Measurements from ENCODE around the gene BBS9. TPM values are rescaled to one million over a fixed set of nuclear protein-coding genes. Genes with fewer than 3 reads are reported as not detected.

Gene BBS9
- total and polyA plus RNA-seq, 2 experiments from 2014 or later: 27.2 to 66.1 TPM

- Histone ChIP-seq H3K79me2 (replicated peaks; ENCODE audit: insufficient read depth) (no peaks in the 10 kb centered on the region), H3K27me3 (ENCODE audit: insufficient read depth) (no peaks in the 10 kb centered on the region), H3K27ac (ENCODE audit: low read depth) (no peak overlapping the region), H3K9me2 (ENCODE audit: insufficient read depth) (peaks cover 4% of the 10 kb centered on the region; the same call in 1 of the 2 replicates), H4K20me1 (replicated peaks; ENCODE audit: insufficient read depth) (no peaks in the 10 kb centered on the region), H3K4me2 (no peak overlapping the region), H2AFZ (no peak overlapping the region), H3K36me3 (ENCODE audit: insufficient read depth) (peaks cover 9% of the 10 kb centered on the region; the same call in 1 of the 2 replicates), H3F3A (replicated peaks; ENCODE audit: low read depth) (no peaks in the 10 kb centered on the region), H3K4me1 (ENCODE audit: insufficient read depth) (no peaks in the 10 kb centered on the region), H3K4me3 (no peak overlapping the region)
- no peak overlapping the region for H3K27ac Mint-ChIP-seq
- no peak for DNase-seq (ENCODE audit: low spot score)
- no peaks in the 10 kb centered on the region for H3K4me1 Mint-ChIP-seq
- peaks cover 38% of the 10 kb centered on the region for H3K9me3 Mint-ChIP-seq
- H3K4me3 Mint-ChIP-seq: no peak overlapping the region
- TF ChIP-seq STAT1 (IDR thresholded peaks at IDR 0.05; ENCODE audit: unreplicated experiment) (no peak), EZH2phosphoT487 (IDR thresholded peaks at IDR 0.05; ENCODE audit: unreplicated experiment) (no peak), POLR2AphosphoS5 (IDR thresholded peaks at IDR 0.05; ENCODE audit: low read depth) (no peak), ZNF462 (CRISPR knock-in tag; IDR thresholded peaks at IDR 0.05) (no peak), NANOG (IDR thresholded peaks at IDR 0.05; ENCODE audit: borderline replicate concordance) (no peak), EZH2 (IDR thresholded peaks at IDR 0.05; ENCODE audit: low read depth, unreplicated experiment) (no peak), JUNB (IDR thresholded peaks at IDR 0.05; ENCODE audit: unreplicated experiment) (no peak), REST (IDR thresholded peaks at IDR 0.05; ENCODE audit: unreplicated experiment) (no peak), ETS1 (IDR thresholded peaks at IDR 0.05) (no peak), CREB1 (CRISPR knock-in tag; IDR thresholded peaks at IDR 0.05; ENCODE audit: low read depth) (no peak), CTCF (conservative IDR thresholded peaks at IDR 0.05; ENCODE audit: low read depth in 2 of 2) (no peak), ZNF114 (CRISPR knock-in tag; IDR thresholded peaks at IDR 0.05) (no peak), ZNF331 (CRISPR knock-in tag; IDR thresholded peaks at IDR 0.05; ENCODE audit: low read depth) (no peak)
- H3K36me3 Mint-ChIP-seq (ENCODE audit: low read depth): peaks cover 41% of the 10 kb centered on the region
- ATAC-seq: no peak
- H3K27me3 Mint-ChIP-seq (ENCODE audit: insufficient read depth, low read depth, poor library complexity): no peaks in the 10 kb centered on the region
Measured at GRCh38 chr7:33276325-33276724, 147.0 kb downstream of the BBS9 start.

Data from GM23338 (cell line).